NCI-H2171 treated with DMSO at 0.1 percent for 48 hours (cell line): ENCODE data around the gene FSD2.
"Not testable (repeated sequence)": the region's sequence is repeated elsewhere in the genome, so short reads cannot be mapped to it uniquely, and the experiment has no call there.

ENCODE experiments used
- DNase-seq: peaks from one replicate; lab custom pipeline; 2025; lab: John Stamatoyannopoulos, UW

Gene FSD2

DNA sequence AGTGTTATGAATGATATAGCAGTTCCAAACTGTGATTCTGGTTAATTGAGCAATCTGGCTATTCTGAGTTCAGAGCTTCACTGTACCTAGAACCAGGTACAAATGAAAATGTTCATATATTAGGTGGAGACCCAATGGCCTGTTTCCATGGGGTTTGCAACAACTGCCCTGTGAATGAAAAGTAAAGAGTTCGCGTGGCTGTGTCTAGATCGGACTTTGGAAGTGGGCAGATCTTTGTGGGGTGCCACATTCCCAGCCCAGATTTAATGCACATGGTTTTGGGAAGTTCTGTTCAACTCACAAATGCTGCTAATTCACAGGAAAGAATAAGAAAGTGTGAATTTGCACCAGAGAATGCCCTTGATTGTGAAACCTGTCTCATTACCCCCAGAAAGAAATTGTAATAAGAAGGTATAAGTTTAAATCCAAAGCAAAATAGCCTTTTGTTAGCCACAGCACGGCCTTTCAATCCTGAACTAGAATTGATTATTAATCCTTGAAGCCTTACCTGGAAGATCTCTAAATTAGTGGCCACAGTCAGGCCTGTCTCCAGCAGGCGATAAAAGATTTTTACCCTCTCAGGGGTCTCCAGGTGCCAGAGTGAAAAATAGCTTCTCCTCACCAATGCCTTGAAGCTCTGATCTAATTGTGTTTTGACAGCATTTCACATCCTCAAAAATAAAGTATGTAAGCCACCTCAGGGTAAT is 26.2 kb upstream of the FSD2 start:
- no peak for DNase-seq

GRCh38 chr15:82830427-82831173 is 24.7 kb upstream of the FSD2 start:
- no peak for DNase-seq

- DNase-seq = no peak
Observed at GRCh38 chr15:82829234-82829633, 23.4 kb upstream of the FSD2 start.

DNA sequence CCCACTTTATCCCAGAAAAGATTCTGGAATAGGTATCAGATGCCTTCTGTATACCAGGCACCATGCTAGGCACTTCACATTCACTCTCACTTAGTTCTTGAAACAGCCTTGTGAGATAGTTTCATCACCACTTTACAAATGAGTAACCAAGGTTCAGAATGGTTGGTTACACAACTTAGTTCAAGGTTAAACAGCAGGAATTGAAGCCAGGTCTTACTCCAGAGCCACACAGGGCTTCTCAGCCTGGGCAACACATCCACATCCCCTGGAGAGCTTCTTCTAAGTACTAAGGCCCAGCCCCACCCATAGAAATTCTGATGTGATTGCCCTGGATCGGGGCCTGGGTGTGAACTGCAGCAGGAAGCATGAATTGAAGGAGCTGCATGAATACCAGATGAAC is 22.2 kb upstream of the FSD2 start:
- no peak for DNase-seq

GRCh38 chr15:82823049-82823448 is 17.2 kb upstream of the FSD2 start:
- no peak for DNase-seq

DNA sequence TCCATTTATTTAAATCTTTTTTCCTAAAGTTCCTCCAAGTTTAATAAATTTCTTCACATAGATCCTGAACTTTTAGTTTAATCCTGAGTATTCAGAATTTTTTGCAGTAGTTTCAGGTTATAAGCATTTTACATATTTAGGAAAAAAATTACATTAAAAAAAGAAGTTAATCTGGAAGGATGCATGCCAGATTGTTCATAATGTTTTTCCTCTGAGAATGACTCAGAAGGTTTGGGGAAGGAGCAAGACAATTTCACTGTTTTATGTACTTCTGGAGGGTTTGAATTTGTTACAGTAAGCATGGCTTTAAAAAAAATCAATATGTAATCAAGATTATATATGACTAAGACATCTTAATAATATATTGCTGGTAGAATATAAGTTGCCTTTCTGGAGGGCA is 16.0 kb upstream of the FSD2 start:
- DNase-seq = not testable (repeated sequence)

DNA sequence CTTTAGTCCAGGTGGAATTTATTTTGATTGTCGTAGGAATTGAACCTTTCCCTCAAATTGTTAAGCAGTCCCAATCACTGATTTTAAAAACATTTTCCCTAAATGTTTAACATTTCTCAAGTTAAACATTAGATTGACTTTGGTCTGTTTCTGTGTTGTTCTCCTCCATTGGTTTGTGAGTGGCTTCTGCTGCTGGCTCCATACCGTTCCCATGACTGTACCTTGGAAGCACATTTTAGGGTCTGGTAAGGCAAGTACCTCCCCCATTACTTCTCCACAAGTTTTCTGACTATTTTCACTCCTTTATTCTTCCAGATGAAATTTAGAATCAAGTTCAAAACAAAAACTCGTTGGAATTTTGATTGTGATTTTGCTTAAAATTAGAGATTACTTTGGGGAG is 15.5 kb upstream of the FSD2 start:
- DNase-seq = not testable (repeated sequence)

DNA sequence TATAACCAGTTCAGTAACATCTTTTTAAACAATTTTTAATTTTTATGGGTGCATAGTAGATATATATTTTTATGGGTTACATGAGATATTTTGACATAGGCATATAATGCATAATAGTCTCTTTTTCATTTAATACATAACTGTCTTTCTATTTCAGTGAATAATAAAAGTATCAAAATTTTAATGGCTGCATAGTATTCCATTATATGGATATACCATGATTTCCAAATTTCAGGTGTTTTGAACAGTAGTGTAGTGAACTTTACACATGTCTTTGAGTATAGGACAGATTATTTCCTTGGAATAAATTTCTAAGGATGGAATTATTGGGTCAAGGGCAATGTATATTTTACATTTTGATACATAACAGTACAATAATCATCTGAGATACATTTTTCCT is 14.3 kb upstream of the FSD2 start:
- DNase-seq = no peak

DNA sequence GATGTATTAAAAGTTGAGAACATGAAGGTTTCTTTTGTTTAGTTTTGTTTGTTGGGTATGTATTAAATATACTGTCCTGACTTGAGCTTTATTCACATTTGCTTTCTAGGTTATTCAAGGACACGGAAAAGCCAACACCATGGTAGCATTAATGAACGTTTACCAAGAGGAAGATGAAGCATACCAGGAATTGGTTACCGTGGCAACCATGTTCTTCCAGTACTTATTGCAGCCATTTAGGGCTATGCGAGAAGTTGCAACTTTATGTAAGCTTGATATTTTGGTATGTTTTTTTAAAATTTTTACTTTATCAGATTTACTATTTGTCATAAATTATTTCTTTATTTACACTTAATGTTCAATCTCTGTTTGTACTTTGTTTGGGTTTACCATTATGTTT is 7.1 kb upstream of the FSD2 start:
- no peak for DNase-seq

DNA sequence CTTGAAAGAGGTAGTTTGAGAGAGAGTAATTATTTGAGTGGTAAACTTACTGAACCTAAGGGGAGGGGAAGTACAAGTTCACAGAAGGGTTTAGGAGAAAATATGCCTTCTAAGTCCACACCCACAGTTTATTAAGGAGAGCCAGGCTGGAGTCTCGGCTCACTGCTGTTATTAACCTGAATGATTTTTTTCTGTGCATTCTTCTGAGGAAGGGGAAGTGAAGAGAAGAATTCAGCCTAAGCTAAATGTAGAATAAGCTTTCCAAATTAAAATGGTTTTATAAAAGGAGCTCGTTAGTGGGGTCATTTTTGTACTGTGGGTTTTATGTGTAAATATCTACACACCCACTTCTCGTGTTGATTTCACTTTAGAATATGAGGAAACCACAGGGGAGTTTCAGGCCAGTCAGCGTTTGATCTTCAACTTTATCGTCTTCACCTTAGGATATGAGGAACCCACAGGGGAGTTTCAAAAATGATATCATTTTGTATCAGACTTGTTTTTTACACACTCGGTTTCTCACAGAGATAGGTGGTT is 5.1 kb upstream of the FSD2 start:
- no peak for DNase-seq

DNA sequence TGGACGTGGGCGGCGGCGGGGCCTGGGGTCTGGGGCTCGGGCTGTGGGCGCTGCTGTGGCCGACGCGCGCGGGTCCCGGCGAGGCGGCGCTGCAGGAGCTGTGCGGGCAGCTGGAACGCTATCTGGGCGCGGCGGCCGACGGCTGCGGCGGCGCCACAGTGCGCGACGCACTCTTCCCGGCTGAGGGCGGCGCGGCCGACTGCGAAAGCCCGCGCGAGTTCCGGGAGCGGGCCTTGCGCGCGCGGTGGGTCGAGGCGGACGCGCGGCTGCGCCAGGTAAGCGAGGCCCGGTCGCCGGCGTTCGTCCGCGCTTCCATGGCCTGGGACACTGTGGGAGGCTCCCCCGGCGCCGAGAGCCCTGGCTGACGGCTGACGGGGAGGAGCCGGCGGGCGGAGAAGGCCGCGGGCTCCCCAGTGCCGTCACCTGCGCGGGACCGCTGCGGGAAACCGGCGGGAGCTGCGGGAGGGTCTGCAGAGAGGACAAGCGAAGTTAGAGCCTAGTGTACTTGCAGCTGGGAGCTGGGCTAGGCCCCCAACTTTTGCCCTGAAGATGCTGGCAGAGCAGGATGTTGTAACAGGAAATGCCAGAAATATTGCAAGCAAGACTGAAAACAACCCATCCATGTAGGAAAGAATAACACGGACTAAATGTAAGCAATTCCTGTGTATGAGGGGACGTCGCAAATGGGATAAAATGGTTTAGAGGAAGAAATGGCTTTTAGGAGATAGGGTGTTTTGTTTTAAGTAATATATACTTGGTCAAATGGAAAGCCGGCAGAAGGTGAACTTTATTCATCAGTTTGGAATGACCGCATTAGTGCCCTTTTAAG is 4.4 kb upstream of the FSD2 start:
- DNase-seq = peak; percentile 44

DNA sequence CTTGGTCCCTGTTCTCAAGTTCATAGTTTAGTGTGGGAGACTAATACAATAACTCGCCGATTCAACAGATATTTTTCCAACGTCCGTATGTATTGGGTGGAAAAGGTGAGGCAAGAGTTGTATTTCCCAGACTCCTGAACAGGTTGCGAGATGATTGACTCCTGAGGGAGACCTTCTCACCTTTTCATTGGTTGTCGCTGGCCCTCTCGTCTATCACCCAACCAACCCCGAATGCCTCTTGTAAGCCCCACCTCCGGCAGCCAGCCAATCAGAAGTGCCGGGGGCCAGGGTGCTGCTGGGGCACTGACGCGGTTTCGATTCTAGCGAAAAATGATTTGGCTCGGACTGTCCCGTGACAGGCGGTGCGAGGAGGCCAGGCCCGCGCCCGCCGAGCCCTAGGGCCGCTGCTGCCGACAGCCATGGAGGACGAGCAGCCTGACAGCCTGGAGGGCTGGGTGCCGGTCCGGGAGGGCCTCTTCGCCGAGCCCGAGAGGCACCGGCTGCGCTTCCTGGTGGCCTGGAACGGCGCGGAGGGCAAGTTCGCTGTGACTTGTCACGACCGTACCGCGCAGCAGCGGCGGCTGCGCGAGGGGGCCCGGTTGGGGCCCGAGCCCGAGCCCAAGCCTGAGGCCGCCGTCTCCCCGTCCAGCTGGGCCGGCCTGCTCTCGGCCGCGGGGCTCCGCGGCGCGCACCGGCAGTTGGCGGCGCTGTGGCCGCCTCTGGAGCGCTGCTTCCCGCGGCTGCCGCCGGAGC is 3.6 kb upstream of the FSD2 start, which contains the start of gene WHAMM:
Gene WHAMM (plus strand): TSS at position 321 of the 753 bp plus-strand sequence. CDS start 99 bp downstream, at position 420.
- DNase-seq = peak; percentile 97

- DNase-seq = no peak
Observed at GRCh38 chr15:82808634-82809041, 2.8 kb upstream of the FSD2 start.

GRCh38 chr15:82807920-82808633 is 2.2 kb upstream of the FSD2 start:
- no peak for DNase-seq

DNA sequence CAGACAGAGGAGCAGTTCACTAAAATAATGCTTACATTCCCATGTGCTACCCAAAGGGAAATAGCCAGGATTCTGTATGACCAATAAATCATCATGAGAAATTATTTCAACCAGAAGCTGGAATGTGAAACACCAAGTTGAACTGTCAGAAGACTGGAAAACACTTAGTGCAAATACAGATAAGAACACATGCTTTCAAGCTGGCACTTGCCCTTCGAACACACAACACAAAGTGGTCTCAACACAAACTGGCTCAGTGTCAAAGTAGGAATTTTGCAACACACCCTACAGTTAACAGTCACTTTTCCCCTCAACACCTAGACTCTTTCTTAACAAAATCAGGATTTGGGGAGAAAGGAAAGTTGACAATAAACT is 1.3 kb downstream of the FSD2 start:
- no peak for DNase-seq

- DNase-seq = no peak
Observed at GRCh38 chr15:82803793-82804574, 1.9 kb downstream of the FSD2 start.

GRCh38 chr15:82802497-82802896 is 3.4 kb downstream of the FSD2 start:
- DNase-seq = no peak

DNA sequence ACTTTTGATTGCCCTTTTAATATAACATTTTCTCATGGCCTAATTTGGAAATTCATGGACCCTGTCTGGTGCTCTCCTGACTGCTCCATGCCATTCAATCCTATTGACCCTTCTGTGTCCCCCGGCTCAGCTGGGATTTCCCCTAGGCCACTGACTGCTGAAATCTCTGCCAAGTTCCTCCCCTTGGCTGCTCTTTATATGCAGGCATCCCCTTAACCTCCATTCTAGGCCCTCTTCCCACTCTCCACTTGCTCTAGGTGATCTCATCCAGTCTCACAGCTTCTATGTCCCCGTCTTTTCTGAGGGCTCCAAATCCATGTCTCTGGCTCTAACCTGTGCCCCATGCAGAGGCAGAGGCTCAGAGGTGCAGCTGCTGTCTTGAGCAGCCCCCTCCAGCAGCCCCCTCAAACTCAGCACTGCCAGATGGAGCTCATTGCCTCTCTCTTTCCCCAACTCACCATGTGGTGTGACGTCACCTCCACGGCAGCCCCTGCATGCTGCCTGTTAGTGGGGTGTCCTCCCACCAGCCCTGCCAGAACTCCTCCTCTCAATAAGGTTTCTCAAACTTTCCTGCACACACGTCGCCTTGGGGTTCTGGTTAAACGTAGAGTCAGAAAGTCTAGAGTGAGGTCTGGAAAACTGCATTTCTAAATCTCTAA is 6.6 kb downstream of the FSD2 start:
- no peak for DNase-seq

GRCh38 chr15:82798531-82799166 is 7.2 kb downstream of the FSD2 start:
- DNase-seq = no peak
